Neural cell (in vitro differentiated cells): ENCODE measurements around the gene HRK. TPM values are rescaled to one million over a fixed set of nuclear protein-coding genes. Genes with fewer than 3 reads are reported as not detected.

Source experiments
- H2AFZ ChIP-seq: fragments of 200-600, 300-800 bp; sonication (generic), shearing (Covaris generic); 2 replicates; pipeline ENCODE4 v1.6.0; 2014; ENCODE audit warnings: low read depth, mild to moderate bottlenecking, antibody characterized with exemption, low read length, moderate library complexity
- H3F3A ChIP-seq: fragments of 200-600 bp; shearing (Covaris generic); 2 replicates; pipeline ENCODE4 v1.6.1; 2016; ENCODE audit warnings: mild to moderate bottlenecking, moderate library complexity, mixed read lengths, antibody characterized with exemption, low read length; ENCODE audit not compliant: insufficient read depth, poor library complexity, severe bottlenecking
- H3K27ac ChIP-seq: fragments of 200-600, 300-800 bp; sonication (generic), shearing (Covaris generic); 2 replicates; pipeline ENCODE4 v1.5.1; 2014; ENCODE audit warnings: mild to moderate bottlenecking, low read length, moderate library complexity
- H3K27me3 ChIP-seq: fragments of 300-800, 200-600 bp; sonication (generic), shearing (Covaris generic); 2 replicates; pipeline ENCODE4 v1.6.0; 2014; ENCODE audit warnings: mild to moderate bottlenecking, low read depth, low read length, moderate library complexity; ENCODE audit not compliant: insufficient read depth
- H3K36me3 ChIP-seq: fragments of 300-800, 200-600 bp; sonication (generic), shearing (Covaris generic); 2 replicates; pipeline ENCODE4 v1.5.1; 2014; ENCODE audit warnings: mild to moderate bottlenecking, antibody characterized with exemption, low read length, moderate library complexity; ENCODE audit not compliant: insufficient read depth
- H3K4me2 ChIP-seq: fragments of 300-800, 200-600 bp; sonication (generic), shearing (Covaris generic); 2 replicates; pipeline ENCODE4 v1.6.0; 2014; ENCODE audit warnings: mild to moderate bottlenecking, low read length
- H3K4me3 ChIP-seq: fragments of 300-800, 200-600 bp; sonication (generic), shearing (Covaris generic); 2 replicates; pipeline ENCODE4 v1.5.1; 2014; ENCODE audit warnings: mild to moderate bottlenecking, low read length, moderate library complexity
- H3K79me2 ChIP-seq: fragments of 200-600 bp; shearing (Covaris generic); replicated peaks from 2 replicates; pipeline ENCODE4 v1.6.0; 2014; ENCODE audit warnings: mild to moderate bottlenecking, low read length, moderate library complexity; ENCODE audit not compliant: insufficient read depth
- H3K9ac ChIP-seq: fragments of 300-800, 200-600 bp; sonication (generic), shearing (Covaris generic); 2 replicates; pipeline ENCODE4 v1.6.1; 2016; ENCODE audit warnings: mild to moderate bottlenecking, low read length, mixed read lengths
- H3K9me2 ChIP-seq: fragments of 200-600 bp; shearing (Covaris generic); 2 replicates; pipeline ENCODE4 v1.6.1; 2016; ENCODE audit warnings: mild to moderate bottlenecking, low read length, mixed read lengths; ENCODE audit not compliant: insufficient read depth
- H3K9me3 ChIP-seq: fragments of 200-600, 300-800 bp; sonication (generic), shearing (Covaris generic); 2 replicates; pipeline ENCODE4 v1.6.1; 2016; ENCODE audit warnings: mild to moderate bottlenecking, mixed run types, low read length, moderate library complexity, mixed read lengths
- H4K20me1 ChIP-seq: fragments of 200-600 bp; shearing (Covaris generic); 2 replicates; pipeline ENCODE4 v1.6.1; 2016; ENCODE audit warnings: mild to moderate bottlenecking, mixed run types; ENCODE audit not compliant: insufficient read depth
- CTCF ChIP-seq: fragments of 450-650 bp; IDR thresholded peaks from 2 replicates; pipeline ENCODE4 v1.5.1; 2014; ENCODE audit warnings: antibody characterized with exemption, mild to moderate bottlenecking, moderate library complexity; ENCODE audit not compliant: poor library complexity, severe bottlenecking
- EP300 ChIP-seq: fragments of 450-650 bp; conservative IDR thresholded peaks from 2 replicates; pipeline ENCODE4 v1.6.1; 2014; ENCODE audit warnings: antibody characterized with exemption, mild to moderate bottlenecking, moderate library complexity; ENCODE audit not compliant: poor library complexity, severe bottlenecking
- EZH2 ChIP-seq: fragments of 200-600, 300-800 bp; shearing (Covaris generic), sonication (generic); IDR thresholded peaks from 2 replicates; pipeline ENCODE4 v1.6.1; 2014; ENCODE audit warnings: antibody characterized with exemption, low read length, borderline replicate concordance, mild to moderate bottlenecking; ENCODE audit not compliant: insufficient read depth, poor library complexity, severe bottlenecking
- MXI1 ChIP-seq: fragments of 450-650 bp; conservative IDR thresholded peaks from 2 replicates; pipeline ENCODE4 v1.6.1; 2014; ENCODE audit warnings: antibody characterized with exemption, mild to moderate bottlenecking; ENCODE audit not compliant: poor library complexity, severe bottlenecking
- POLR2AphosphoS5 ChIP-seq: IDR thresholded peaks from 2 replicates; pipeline ENCODE4 v1.6.1; 2012
- RAD21 ChIP-seq: fragments of 450-650 bp; conservative IDR thresholded peaks from 2 replicates; pipeline ENCODE4 v1.6.1; 2014; ENCODE audit warnings: antibody characterized with exemption, mild to moderate bottlenecking, moderate library complexity
- REST ChIP-seq: IDR thresholded peaks from 2 replicates; pipeline ENCODE4 v1.6.1; 2012; ENCODE audit warnings: borderline replicate concordance
- SMC3 ChIP-seq: fragments of 450-650 bp; conservative IDR thresholded peaks from 2 replicates; pipeline ENCODE4 v1.6.1; 2014; ENCODE audit warnings: antibody characterized with exemption, mild to moderate bottlenecking, moderate library complexity; ENCODE audit not compliant: poor library complexity
- TAF1 ChIP-seq: IDR thresholded peaks from 2 replicates; pipeline ENCODE4 v1.6.1; 2012; ENCODE audit warnings: low read depth
- polyA plus RNA-seq: library from polyadenylated mRNA; depleted of rRNA; stranded (reverse); fragments of >200 nt; gene quantifications from 2 replicates; pipeline ENCODE4 v1.2.3, GENCODE V29; 2014

HRK gene
- polyA plus RNA-seq, 1 donor from 2014 or later: 1.4 TPM

GRCh38 chr12:116926283-116927243 is 45.3 kb upstream of the HRK start:
- Histone ChIP-seq H3F3A (no peaks in the 10 kb centered on the region), H3K9me2 (no peaks in the 10 kb centered on the region), H3K27me3 (no peaks in the 10 kb centered on the region), H3K27ac (no peak overlapping the region), H3K4me2 (no peak overlapping the region), H3K4me3 (no peak overlapping the region), H2AFZ (no peak overlapping the region), H3K9ac (no peak overlapping the region), H3K79me2 (peaks cover 2% of the 10 kb centered on the region), H3K9me3 (no peaks in the 10 kb centered on the region), H4K20me1 (no peaks in the 10 kb centered on the region), H3K36me3 (no peaks in the 10 kb centered on the region)
- TF ChIP-seq CTCF: no peak
- TF ChIP-seq REST: no peak
- no peak for TF ChIP-seq EP300
- TF ChIP-seq RAD21: no peak
- no peak for TF ChIP-seq SMC3
- TF ChIP-seq POLR2AphosphoS5: no peak
- TF ChIP-seq MXI1: no peak
- no peak for TF ChIP-seq TAF1
- no peak for TF ChIP-seq EZH2

- Histone ChIP-seq H3F3A (no peaks in the 10 kb centered on the region), H3K27me3 (no peaks in the 10 kb centered on the region), H3K27ac (no peak overlapping the region), H3K79me2 (peaks cover 2% of the 10 kb centered on the region), H3K36me3 (no peaks in the 10 kb centered on the region), H4K20me1 (no peaks in the 10 kb centered on the region), H3K4me2 (no peak overlapping the region), H3K9ac (no peak overlapping the region), H3K9me2 (no peaks in the 10 kb centered on the region), H2AFZ (no peak overlapping the region), H3K4me3 (no peak overlapping the region), H3K9me3 (no peaks in the 10 kb centered on the region)
- TF ChIP-seq POLR2AphosphoS5 (no peak), EZH2 (no peak), MXI1 (no peak), CTCF (no peak), SMC3 (no peak), REST (no peak), RAD21 (no peak), EP300 (no peak), TAF1 (no peak)
Observed at GRCh38 chr12:116924558-116925453, 43.6 kb upstream of the HRK start.
